Activated CD4-positive, CD25-positive, alpha-beta regulatory T cell (primary cell): ENCODE measurements around the gene FABP7.

ENCODE experiments used
- DNase-seq, 4 experiments: peaks; one replicate each; lab custom pipeline; 2025; lab: John Stamatoyannopoulos, UW

FABP7 gene

GRCh38 chr6:122760330-122760729 is 19.2 kb upstream of the FABP7 start:
- no peak for DNase-seq

GRCh38 chr6:122766256-122766655 is 13.3 kb upstream of the FABP7 start:
- no peak for DNase-seq

GRCh38 chr6:122770835-122771601 is 8.5 kb upstream of the FABP7 start:
- no peak for DNase-seq

- DNase-seq, result no peak
Observed at GRCh38 chr6:122772724-122773415, 6.6 kb upstream of the FABP7 start.

GRCh38 chr6:122775975-122776374 is 3.5 kb upstream of the FABP7 start:
- DNase-seq, result no peak

GRCh38 chr6:122778302-122778701 is 1.2 kb upstream of the FABP7 start:
- no peak for DNase-seq

- DNase-seq, result no peak
Observed at GRCh38 chr6:122778985-122779661, 393 bp upstream of the FABP7 start.

GRCh38 chr6:122780114-122780513 is 598 bp downstream of the FABP7 start:
- no peak for DNase-seq

GRCh38 chr6:122781716-122782115 is 2.2 kb downstream of the FABP7 start:
- DNase-seq, result no peak

- DNase-seq, result no peak
Observed at GRCh38 chr6:122783401-122783800, 3.9 kb downstream of the FABP7 start.

GRCh38 chr6:122785891-122786290 is 6.4 kb downstream of the FABP7 start:
- DNase-seq, result no peak

GRCh38 chr6:122787721-122788120 is 8.2 kb downstream of the FABP7 start:
- no peak for DNase-seq

- no peak for DNase-seq
Observed at GRCh38 chr6:122788208-122788607, 8.7 kb downstream of the FABP7 start.

GRCh38 chr6:122788663-122789181 is 9.2 kb downstream of the FABP7 start:
- no peak for DNase-seq

GRCh38 chr6:122789182-122790027 is 9.9 kb downstream of the FABP7 start, which contains the start of gene SMPDL3A:
Gene SMPDL3A, plus strand, starts transcription at chr6:122789258. Its CDS starts 89 bp downstream, at chr6:122789347.
- no peak for DNase-seq

GRCh38 chr6:122790028-122790422 is 10.5 kb downstream of the FABP7 start:
- DNase-seq, result no peak

- DNase-seq, result no peak
Observed at GRCh38 chr6:122790423-122791309, 11.2 kb downstream of the FABP7 start.

- DNase-seq, result no peak
Observed at GRCh38 chr6:122791310-122791679, 11.8 kb downstream of the FABP7 start.

- no peak for DNase-seq
Observed at GRCh38 chr6:122792766-122793165, 13.2 kb downstream of the FABP7 start.

GRCh38 chr6:122797537-122797936 is 18.0 kb downstream of the FABP7 start:
- DNase-seq, result no peak
